Islet precursor cell (in vitro differentiated cells): ENCODE data around the gene TMED3.
"Not testable (repeated sequence)": the region's sequence is repeated elsewhere in the genome, so short reads cannot be mapped to it uniquely, and the experiment has no call there.

Source experiments
- DNase-seq: peaks from one replicate; pipeline ENCODE4 v3.0.0-alpha.2; 2018

Gene TMED3

GRCh38 chr15:79319973-79320372 lies 9.1 kb downstream of the TMED3 start:
- DNase-seq: not testable (repeated sequence)

- DNase-seq: no peak
Observed at GRCh38 chr15:79321876-79322275, 11.0 kb downstream of the TMED3 start.

DNA sequence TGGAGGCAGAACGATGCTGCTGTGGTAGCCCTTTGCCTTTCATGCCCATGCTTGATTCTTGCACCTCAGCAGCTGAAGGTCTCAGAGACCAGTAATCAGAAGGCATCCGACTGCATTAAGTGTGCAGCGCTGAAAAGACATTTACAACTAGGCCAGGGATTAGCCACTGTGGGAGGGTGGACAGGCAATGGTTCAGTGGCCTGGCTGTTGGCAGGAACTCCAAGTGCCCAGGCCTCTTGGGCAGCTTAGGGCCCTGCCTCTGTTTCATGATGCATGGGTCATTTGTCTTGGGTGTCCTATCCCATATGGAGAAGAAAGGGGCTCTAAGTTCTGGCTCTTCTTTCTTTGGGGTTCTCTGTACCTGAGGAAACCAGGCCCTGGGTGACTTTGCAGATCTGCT lies 11.4 kb downstream of the TMED3 start:
- DNase-seq: no peak

- DNase-seq: no peak
Observed at GRCh38 chr15:79322945-79323344, 12.0 kb downstream of the TMED3 start.

DNA sequence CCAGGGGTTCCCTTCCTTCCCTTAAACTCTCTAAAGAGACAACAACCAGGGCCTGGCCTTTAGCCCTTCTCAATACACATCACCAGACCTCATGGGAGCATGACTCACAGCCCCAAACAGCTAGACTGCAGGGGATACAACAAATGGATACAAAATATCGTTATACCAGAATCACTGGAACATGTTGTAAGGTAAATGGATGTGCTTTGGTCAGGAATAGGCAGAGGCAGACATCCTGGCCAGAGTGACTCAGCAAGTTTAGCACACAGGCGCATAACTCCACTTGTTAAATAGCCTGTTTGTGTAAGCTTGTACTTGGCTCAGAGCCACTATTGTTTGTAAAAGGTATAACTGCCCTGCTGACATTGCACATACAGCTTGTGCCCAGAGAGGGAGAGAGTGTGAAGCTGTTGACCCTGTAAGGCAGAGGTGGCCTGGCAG lies 18.3 kb downstream of the TMED3 start:
- DNase-seq: peak; percentile 82

DNA sequence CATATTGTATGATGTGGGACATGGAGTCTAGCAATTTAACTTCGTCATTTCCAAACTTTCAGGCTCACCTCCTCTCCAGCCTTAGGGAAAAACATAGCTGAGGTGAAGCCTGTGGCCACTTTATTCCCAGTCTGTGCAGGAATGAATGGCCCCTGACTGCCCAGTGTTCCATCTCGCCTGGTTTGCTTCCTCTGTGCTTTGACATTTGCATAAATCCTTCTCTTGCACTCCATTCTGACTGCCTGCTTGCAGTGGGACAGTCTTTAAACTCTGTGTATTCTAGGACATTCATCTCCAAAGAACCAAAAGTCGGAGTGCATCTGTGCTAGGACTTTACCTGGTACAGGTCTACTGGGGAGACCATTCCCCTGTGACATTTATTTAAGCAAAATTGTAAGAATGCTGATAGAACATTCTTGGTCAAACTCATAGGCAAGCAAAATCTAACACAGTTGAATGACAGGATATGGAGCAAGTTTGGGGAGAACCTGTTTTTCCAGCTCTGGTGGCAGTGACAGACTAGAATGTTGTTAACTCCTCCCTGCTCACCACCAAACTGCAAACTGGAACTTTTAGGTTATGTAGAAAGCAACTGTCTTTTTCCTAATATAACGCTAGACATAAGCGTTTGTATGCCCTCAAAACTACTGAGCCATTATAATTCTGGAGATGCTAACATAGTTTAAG lies 22.1 kb downstream of the TMED3 start:
- DNase-seq: peak; percentile 61

DNA sequence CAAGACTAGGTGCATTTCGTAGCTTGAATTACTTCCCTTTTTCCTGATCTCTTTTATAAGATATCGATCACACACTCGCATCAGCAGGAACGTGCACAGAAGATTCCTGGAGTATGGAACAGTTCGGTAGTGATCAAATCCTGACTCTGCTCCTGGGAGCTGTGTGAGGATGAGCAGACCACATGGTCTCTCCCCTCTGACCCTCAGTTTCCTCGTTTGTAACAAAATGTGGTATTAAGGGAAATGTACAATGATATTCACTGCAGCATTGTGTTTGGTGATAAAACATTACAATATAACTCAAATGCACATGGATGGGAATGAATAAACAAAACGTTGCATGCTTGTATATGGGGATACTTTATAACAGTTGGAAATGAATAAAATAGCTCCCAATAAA lies 26.7 kb downstream of the TMED3 start:
- no peak for DNase-seq

DNA sequence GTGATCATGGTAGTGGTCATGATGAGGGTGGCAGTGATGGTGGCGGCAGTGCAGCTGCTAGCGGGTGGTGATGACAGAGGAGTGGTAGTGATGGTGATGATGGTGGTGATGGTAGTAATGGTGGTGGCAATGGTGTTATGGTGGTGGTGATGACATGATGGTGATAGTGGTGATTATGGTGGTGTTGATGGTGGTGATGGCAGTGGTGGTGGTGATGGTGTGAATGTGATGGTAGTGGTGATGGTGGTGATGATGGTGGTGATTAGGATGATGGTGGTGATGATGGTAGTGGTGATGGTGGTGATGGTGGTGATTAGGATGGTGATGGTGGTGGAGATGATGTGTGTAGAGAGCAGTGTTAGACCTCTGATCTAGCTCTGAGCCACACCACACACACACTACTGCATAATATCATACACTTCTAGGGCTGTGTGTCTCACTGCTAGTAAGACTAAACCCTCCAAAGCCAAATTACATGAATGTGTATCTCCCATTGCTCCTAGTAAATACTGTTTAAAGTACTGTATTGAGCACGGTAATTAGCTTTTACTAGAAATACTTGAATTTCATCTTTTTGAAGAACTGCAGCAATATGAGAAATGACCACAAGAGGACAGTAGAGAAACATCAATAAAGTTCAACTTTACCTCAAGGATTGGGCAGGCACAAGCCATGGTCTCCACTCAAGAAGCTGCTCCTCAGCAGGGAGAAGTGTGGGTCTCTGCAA lies 28.8 kb downstream of the TMED3 start:
- DNase-seq: no peak

DNA sequence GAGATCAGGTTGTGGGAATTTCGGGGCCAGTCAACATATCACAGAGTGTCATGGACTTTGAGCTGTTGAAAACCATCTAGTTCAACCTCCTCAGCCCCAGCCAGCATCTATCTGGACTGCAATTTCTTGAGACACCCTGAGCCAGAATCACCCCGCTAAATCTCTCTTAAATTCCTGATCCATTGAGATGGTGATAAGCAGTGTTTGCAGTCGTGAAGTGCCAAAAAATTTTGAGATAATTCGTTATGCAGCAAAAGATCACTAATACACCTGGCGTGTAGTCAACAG lies 29.3 kb downstream of the TMED3 start:
- DNase-seq: no peak

GRCh38 chr15:79341396-79341795 lies 30.5 kb downstream of the TMED3 start:
- no peak for DNase-seq

- no peak for DNase-seq
Observed at GRCh38 chr15:79349525-79349924, 38.6 kb downstream of the TMED3 start.

- no peak for DNase-seq
Observed at GRCh38 chr15:79352206-79352605, 41.3 kb downstream of the TMED3 start.

GRCh38 chr15:79357566-79357965 lies 46.7 kb downstream of the TMED3 start:
- no peak for DNase-seq

DNA sequence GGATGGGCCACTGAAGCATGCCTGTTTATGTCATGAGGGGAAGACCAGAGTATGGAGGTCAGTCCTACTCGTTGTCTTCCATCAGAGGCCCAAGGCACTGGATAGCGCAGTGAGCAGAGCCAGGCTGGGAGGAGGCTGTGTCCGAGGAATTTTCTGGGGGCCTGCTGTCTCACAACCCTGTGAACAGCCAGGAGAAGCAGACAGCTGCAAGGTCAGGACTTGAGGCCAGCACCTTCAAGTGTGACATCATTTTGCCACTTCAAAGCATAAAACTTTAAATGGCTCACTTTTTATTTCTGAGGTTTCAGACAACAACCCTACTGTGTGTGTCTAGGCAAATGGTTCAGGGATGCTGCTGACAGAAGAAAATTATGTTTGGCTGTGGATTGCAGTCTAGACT lies 47.2 kb downstream of the TMED3 start:
- peak; percentile 57 for DNase-seq

DNA sequence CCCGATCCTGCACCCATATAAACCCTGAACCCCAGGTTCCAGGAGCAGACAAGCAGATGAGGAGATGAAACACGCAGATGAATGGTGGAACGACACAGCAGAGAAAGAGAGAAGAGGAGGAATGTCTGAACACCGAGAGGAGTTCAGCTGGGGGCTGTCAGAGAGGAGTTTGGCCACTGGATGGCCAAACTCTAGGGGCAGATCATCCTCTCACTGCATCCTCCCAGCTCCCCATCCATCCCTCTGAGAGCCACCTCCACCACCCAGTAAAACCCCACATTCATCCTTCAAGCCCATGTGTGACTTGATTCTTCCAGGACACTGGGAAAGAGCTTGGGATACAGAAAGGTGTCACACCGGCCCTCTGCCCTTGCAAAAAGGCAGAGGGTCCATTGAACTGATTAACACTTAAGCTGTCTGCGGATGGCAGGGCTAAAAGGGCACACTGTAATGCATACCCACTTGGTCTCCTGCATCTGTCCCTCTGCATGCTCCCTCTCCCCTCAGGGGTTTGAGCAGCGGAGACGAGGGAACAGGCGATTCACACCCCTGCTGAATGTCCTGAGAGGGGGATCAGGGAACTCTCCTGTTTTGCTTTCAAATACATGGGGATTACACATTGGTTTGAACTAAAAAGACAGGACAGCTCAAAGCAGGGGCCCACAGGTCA lies 53.8 kb downstream of the TMED3 start:
- DNase-seq: peak; percentile 65

DNA sequence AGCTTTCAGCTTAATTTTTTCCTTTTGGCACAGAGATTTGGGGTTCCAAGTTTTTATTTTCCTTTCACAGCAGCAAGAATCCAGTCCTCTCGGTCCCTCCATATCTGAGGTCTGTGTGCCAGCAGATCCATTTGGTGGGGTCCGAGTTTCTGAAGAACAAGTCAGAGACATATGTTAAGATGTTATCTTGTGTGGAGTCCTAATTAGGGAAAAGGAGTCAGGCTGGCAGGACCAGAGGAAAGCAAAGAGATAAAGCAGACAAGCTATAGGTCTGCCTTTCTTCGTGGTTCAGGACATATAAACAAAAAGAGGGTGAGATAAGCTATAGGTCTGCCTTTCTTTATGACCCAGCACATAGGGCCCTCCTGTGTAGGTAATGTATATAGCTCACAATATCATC lies 54.9 kb downstream of the TMED3 start:
- DNase-seq: peak; percentile 74

GRCh38 chr15:79366691-79367090 lies 55.8 kb downstream of the TMED3 start:
- DNase-seq: no peak

DNA sequence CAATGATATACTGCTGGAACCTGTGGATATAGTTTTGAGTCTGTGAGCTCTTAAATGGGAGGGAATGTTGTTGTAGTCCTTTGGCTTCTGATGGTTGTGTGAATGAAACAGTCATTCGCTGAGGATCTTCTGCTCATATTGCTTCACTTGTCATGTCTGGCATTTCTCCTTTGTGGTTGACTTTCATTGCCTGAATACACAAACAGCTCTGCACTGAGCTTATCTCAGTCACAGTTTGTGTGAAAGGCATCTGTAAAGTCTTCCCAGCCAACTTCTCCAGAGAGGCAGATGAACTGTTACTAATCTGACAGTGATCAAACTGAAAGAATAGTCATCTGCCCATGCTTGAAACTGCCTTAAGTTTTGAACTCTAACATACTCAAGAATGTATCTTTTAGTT lies 59.8 kb downstream of the TMED3 start:
- DNase-seq: no peak

- DNase-seq: no peak
Observed at GRCh38 chr15:79371591-79371990, 60.7 kb downstream of the TMED3 start.

- DNase-seq: no peak
Observed at GRCh38 chr15:79372428-79372827, 61.5 kb downstream of the TMED3 start.
